Measurements from ENCODE around the gene SOX14.

Gene SOX14

DNA sequence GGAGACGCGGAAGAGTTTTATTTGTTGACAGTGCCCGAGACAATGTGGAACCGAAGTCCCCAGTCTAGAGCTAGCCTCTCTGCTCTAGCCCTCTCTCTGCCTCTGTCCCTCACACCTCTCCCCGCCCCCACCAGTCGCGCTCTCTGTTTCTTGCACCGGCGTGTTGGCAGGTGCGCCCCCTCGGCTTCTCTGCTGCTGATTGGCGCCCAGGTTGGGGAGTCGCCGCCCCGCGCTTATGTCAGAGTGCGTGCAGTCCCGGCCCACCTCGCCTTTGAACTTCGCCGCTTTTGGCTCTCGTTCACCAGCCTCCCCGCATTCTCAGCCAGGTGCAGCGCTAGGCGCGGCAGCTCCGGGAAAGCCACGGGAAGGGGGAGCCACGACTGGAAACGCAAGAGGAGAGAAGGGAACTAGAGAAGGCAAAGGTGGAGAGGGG, at the start of gene SOX14:
TSS of gene SOX14 (plus strand) at position 315 of the 433 bp plus-strand sequence. CDS start 470 bp downstream, outside the sequence.
- DNase-seq: no peak

DNA sequence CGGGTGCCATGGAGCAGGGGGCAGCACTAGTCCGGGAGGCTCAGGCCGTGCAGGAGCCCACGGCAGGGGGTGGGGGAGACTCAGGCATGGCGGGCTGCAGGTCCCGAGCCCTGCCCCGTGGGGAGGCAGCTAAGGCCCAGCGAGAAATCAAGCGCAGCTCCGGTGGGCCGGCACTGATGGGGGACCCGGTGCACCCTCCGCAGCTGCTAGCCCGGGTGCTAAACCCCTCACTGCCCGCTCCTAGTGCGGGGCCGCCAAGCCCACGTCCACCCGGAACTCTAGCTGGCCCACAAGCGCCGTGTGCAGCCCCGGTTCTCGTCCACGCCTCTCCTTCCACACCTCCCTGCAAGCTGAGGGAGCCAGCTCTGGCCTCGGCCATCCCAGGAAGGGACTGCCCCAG, 49.6 kb upstream of the SOX14 start:
- DNase-seq: no peak

DNA sequence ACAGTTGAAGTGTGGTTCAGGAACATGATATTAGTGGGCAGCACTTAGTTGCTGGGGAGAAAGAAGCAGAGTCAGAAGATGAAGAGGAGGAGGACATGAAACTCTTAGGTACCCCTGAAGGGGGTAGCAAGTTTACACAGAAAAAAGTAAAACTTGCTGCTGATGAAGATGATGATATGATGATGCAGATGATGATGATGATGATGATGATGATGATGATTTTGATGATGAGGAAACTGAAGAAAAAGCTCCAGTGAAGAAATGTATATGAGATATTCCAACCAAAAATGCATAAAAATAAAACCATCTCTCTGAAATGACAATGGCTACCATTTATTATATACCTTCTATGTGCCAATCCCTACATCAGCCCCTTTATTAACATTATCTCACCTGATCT, 39.9 kb upstream of the SOX14 start:
- DNase-seq: no peak

DNA sequence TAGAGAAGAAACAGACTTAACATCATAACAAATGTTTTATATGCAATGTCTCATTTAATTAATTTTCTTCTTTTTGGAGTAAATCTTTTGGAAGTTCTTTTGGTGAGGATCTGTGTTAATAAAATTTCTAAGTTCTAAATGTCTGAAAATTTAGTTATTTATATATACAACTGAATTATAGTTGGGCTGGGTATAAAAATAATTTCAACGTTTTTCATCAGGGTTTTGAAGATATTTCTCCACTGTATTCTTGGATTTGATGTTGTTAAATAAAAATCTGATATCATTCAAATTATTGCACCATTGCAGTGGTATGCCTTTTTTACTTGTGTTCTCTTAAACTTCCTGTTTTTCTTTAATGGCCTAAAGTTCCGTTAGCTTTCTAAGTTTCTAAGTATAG, 26.9 kb upstream of the SOX14 start:
- no peak for DNase-seq

DNA sequence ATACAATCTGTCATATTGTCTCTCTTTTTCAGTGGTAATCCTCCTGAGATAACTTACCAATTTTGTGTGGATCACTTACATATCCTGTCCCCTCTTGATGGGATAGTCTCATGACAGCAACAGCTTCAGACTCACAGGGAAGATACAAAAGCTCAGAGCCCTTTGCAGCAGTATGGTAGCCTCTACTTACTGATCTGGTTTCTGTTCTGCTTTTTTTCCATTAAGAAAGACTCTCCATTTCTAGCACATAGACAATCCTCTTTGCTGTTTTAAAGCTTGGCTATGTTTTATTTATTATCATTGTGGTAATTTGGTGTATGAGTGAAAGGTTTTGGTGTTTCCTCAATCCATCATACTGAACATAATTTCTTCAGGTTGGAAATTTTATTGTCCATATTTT, 25.4 kb upstream of the SOX14 start:
- DNase-seq: no peak

DNA sequence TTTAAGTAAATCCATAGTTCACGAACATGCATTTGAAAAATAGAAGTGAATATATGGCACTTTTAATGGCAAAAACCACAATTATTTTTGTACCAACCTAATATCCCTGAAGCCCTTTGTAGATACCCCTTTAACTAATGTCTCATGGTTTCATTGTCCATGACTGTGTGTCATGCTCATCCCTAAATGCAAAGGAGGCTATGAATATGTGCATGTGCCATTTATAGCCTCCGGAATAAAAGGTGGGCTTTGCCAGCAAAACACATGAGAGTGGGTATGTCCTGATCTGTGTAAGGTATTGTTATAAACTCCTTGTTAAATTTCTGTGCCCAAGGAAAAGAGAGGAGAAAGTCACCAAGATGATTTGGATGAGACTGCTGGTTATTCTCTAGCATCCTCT, 20.5 kb upstream of the SOX14 start:
- no peak for DNase-seq

DNA sequence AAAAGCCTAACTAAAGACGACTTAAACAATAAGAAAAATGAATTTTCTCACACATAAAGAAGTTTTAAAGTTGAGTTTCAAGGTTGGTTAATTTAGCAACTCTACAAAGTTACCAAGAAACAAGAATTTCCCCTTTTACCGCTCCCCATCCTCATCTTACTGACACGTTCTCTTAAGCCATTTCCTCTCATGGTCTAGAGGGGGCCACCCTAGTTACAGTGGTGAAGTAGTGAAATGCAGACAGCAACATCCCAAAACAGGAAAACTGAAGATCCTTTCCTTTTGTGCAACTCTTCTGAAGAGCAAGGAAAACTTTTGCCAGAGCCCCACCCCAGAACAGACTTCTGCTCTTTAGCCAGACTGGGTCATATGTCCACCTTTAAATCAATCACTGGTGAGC, 17.3 kb upstream of the SOX14 start:
- DNase-seq: no peak

DNA sequence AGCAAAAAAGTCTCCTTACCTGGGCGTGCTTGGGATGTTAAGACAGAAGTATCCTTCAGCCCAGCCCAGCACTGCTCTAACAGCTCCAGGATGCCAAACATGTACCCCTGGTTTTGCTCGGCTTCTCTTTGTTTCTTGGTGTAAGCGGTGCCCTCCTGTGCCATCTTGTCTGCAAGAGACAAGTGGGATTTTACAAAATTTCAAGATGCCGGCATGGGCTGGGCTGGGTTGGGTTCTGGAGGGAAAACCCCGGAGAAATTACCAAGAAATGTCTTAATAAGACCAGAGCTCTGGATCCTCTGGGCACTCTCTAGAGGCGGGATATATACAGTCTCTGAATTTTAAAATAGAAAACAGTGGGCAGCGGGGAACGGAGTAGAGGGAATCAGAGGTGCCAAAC, 4.6 kb upstream of the SOX14 start:
- DNase-seq: no peak

DNA sequence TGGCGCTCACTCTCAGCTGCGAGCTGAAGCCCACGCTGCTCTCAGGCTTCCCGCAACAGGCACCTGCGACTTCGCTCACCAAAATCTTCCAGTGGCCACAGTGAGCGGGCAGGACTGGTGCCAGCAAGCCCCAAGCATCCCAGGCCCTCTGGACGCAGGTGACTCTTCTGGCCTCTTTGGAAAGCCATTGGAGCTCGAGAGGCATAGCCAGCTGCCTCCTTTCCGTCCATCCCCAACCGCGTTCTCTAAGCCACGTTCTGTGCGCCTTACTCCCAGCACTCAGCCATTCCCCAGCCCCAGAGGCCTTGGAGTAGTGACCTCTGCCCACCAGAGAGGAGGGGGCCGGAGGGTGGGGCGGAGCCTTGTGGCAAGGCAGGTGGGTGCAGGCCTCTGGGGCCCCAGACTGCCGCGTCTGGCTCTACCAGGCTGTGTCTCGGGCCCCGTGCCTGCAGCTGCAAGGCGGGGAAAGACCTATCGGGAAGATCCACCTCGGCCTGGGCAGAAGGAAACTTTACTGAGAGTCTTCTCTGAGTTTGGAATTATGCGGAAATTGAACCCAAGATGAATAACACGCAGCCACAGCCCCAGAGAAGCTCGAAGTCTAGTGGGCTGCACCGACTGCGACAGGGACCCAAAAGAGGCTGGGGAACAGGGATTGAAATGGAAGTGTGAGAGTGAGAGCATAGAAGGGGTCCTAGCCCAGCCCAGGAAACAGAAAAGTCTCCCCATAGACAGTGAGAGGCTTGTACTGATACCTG, 3.6 kb upstream of the SOX14 start:
- no peak for DNase-seq

DNA sequence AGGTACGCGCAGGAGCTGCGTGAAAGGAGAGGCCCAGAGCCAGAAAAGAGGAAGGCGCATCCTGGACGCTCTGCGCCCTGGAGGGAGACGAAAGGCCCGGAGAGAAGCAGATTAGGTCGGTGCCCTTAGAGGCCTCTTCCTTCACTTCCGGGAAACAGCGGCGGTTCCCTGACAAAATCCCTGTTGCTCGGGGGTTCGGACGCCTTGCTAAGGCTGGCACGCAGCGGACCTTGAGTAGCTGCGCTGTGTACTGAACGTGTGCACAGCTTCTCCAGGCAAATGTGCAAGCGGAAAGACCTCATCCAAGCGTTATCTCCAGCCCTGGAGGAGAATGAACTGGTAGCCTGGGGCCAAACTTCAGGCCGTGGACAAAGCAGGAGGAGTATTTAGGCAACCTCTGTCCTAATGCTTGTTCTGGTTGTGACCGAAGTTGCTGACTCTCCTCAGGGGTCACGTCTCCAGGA, 3.0 kb upstream of the SOX14 start:
- no peak for DNase-seq

DNA sequence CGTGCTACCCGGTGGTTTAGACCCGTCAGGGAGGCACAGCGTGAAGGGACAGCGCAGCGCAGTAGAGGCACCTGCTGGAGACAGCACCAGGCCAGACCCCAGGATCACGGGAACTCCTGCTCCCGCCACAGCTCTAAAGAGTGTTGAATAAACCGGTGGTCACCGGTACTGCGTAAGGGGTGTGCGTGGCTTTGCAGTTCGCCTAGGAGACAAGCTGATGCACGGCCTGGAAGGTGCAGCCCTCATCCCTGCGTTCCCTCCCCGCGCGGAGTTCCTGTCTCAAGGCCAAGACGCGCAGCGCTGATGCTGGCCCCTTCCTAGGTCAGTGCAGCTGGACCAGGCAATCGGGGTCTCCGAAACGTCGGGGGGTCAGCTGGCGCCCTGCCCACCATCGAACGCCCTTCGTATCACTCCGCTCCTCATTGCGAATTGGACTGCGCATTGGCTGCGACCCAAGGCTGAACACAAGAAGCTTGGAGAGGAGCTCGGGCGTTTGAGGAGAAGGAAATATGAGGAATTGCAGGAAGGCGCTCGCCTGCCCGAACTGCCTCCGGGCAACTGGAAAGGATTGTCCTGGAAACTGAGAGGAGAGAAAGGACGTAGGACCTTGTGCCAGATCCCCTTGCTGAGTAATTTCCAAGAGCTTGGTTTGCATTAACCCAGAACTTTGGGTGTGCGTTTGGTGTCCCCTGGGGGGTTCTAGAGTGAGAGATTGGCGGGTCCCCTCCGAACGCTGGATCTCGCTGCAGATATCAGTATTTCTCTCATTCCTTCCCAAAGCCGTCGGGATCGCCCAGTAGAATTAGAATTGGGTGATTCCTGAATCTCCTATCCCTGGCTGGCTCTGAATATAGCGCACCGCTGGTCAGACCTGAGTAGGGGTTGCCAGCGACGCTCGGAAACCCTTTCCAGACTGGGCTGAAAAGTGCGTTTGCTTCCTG, 2.3 kb upstream of the SOX14 start:
- DNase-seq: no peak

DNA sequence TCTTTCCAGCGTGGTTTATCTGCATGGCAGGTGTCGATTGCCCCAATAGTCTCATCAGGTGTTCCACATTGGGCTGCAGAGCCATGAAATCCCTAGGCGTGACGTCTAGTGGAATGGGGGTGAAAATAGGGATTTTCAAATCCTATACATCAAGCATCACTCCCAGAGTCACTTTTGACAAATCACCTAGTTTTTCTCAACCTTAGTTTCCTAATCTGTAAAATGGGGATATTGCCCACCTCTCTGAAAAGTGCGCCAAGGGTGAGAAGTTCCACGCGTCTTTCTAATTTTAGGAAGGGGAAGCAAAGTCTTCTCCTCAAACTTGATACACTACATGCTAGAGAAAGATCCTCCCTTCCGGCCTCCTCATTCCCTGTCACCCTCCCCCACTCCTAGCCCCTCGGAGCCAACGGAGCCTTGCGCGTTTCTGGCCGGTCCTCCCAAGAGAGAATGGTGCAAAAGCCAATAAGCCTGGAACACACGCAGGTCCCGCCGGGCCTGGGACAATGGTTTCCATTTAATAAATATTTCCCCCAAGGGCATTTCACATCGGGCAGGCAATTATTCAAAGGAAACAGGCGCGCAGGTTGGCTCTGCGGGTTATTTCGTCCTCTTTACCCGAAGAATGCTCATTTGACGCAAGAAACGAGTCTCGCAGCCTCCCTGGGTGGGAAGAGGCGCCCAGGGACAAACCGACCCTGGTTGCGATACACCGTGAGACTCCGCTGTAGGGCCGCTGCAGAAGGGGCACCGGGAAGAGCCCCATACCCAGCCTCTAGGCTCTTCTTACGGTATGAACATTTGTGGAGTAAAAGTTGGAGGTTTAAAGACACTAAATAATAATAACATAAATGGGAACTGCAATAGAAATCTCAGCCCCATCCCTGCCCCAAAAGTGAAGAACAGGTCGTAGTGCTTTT, 1.2 kb upstream of the SOX14 start:
- no peak for DNase-seq

DNA sequence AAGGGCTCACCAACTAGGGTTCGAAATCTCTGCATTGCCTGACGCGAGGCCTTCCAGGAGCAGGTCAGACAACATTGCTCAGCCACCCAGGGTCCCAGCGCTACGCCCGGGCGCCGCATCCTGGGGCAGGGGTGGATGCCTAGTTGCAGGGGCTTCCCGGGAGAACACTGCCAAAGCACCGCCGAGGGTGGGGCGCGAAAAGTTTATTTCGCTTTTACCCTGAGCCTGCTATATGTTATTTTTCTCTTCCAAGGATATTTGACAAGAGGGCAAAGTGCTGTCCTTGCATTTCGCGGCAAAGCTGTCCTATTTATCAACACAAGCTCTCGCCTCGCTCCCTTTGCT, 549 bp upstream of the SOX14 start:
- no peak for DNase-seq

DNA sequence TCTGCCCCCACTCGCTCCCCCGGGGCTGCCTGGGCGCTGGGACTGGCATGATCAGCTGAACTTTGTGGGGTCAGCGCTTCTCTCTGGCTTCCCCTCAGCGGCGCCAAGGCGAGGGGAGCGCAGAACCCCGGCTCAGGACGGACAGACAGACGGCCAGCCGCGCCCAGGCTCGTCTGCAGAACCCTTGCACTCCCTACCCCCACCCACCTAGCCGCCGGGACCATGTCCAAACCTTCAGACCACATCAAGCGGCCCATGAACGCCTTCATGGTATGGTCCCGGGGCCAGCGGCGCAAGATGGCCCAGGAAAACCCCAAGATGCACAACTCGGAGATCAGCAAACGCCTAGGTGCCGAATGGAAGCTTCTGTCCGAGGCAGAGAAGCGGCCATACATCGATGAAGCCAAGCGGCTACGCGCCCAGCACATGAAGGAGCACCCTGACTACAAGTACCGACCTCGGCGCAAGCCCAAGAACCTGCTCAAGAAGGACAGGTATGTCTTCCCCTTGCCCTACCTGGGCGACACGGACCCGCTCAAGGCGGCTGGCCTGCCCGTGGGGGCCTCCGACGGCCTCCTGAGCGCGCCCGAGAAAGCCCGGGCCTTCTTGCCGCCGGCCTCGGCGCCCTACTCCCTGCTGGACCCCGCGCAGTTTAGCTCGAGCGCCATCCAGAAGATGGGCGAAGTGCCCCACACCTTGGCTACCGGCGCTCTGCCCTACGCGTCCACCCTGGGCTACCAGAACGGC, 621 bp downstream of the SOX14 start:
- no peak for DNase-seq

DNA sequence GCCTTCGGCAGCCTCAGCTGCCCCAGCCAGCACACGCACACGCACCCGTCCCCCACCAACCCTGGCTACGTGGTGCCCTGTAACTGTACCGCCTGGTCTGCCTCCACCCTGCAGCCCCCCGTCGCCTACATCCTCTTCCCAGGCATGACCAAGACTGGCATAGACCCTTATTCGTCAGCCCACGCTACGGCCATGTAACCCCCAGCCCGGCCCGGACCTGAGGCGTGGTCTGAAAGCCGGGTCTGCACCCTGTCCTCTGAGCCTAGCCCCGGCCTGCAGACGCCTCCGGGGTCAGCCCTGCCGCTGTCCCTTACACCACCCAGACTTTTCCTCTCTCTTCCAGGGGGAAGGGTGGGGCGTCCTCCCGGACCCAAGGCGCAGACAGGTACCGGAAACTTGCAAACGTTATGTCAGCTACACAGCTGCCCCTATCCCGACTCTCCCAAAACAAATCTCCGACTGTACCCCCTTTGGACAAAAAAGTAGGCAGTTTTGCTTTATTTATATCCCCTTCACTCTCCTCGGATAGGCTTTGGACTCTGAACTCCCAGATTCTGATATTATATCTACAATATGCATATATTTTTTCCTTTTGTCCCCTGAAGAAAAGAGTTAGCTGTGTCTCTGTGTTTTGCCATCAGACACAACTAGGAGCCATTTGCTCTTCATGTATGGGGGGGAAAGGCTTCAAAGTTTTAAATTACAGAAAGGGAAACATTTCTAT, 1.4 kb downstream of the SOX14 start:
- DNase-seq: no peak

DNA sequence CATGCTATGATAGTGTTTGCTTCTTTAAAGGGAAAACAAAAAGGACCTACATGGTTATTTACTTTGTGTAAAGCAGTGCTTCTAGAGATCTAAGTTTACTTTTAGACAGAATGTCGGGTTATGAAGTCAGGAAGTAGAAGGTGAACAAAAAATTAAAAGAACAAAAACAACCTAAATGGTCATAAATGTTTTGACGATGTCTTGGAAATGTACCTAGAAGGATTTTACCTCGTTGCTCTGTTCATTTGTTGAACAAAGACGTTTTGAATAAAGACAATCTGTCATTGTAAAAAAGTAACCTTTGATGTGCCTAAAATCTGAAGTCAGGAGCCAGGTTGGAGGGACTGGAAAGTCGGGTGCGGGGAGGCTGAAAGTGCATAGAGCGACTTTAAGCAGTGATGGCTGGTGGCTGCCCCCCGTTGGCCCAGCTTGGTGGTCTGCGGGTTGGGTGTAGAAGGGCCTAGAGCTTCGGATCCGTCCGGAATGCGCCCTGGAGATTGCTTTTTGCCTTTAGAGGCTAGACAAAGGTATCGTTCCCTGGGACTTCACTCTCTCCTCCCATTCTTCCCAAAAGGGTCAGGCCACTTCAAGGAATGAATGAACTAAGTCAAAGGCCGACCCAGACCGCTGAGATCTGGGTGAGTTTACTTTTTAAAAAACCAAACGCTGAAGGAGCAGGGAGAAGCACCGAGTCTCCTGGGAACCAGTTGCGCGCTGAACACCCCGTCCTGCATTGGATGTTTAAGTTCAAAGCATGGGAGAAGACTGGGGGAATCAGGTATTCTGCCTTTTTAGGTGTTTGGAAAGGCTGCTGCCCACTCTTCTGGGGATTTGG, 2.1 kb downstream of the SOX14 start:
- DNase-seq: no peak

DNA sequence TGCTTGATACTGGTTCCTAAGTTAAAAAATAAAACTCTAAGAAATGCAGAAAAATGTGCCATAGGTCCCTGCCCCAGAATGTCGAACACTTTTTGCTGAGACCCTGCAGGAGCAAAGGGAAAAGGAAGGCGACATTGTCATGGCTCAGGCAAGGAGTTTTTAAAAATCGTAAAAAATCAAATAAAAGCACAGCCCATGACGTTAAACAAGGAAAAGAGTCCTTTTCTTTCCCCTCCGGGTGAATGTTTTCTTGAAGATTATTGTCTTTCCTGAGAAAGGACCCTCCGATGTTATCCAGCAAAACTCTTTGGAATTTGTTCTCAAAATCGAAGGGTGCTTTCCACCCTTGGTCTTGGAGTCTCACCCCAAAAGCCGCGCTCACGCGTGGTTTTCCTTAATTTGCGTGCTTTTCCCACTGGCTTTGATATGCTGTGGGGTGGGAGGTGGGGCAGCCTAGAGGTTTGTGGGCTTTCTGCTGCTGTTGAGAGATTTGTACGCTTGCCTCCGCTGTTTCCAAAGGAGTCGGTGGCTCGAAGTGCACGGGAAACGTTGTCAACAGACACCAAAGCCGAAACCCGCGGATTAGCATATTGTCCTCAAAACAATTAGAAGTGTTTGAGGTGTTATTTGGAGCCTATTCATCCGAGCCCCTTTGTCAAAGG, 2.9 kb downstream of the SOX14 start:
- no peak for DNase-seq

DNA sequence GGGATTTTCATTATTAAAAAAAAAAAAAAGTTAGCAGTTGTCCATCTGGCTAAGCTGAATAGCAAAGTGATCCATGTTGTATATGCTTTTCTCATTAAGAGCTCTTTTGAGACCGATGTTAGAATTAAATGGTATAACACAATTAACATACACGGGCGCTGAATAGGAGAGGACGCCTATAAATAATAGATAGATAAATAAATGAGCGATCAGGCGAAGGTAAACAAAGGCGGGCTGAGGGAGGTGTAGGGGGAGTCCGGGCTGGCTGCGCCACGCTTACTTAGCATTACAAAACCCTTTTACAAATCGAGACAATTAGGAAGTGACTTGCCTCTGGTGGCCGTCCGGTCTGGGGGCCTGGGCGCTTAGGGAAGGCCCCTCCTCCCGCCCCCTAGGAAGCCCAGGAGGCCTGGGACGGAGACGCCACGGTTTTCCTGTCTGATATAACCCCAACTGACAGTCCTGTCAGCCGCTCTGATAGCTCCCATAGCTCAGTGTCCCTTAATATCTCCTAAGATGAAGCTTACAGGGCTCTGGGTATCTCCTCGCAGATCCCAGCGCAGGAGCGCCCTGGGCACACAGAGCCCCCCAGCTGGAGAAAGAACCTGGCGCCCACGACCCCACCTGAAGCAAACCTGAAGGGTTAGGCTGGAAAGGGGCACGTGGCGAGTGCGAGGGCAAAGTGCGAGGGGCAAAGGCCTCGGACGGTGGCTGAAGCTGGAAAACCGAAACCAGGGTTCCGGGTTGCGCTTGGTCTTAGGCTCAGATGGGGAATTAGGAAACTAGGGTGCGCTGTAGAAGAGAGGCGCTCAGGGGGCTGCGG, 3.6 kb downstream of the SOX14 start:
- DNase-seq: no peak

All from right hindlimb (tissue), 1 donor.